Dermis blood vessel endothelial cell (primary cell): ENCODE measurements around the gene PRX. TPM values are rescaled to one million over a fixed set of nuclear protein-coding genes. Genes with fewer than 3 reads are reported as not detected.
"Not testable (repeated sequence)": the region's sequence is repeated elsewhere in the genome, so short reads cannot be mapped to it uniquely, and the experiment has no call there.

Experiments used
- DNase-seq: peaks from one replicate; pipeline ENCODE4 v3.0.0; 2010
- total RNA-seq: library from RNA; depleted of rRNA; stranded (reverse); fragments of >200 nt; gene quantifications from 2 replicates; pipeline ENCODE4 v1.2.3, GENCODE V29; 2014

The PRX gene
- total RNA-seq, 1 donor from 2014 or later, result 1.7 TPM

DNA sequence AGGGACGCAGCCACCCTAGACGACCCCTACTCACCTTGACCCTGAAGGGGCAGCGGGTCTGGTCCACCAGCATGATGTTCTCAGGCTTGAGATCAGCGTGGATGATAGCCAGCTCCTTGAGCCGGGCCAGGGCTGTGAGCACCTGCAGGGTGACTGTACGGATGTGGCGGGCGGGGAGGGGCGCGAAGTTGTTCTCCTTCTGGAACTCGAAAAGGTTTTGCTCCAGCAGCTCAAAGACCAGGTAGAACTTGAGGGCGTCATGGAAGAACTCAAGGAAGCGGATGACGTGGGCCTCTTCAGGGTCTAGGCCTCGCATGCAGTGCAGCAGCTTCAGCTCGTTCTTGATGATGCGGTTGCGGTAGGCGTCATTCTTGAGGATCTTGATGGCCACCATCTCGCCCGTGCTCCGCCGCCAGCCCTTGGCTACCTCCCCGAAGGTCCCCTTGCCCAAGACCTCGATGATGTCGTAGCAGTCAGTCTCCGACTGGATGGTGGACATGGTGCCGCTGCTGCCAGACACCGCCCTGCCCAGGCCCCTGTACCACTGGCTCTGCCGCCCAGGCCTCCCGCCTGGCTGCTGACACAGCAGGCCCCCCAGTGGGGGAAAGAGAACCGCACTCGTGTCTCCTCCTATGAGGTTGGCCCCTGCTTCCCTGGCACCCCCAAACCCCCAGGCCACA, 23.6 kb downstream of the PRX start:
- DNase-seq, result no peak

DNA sequence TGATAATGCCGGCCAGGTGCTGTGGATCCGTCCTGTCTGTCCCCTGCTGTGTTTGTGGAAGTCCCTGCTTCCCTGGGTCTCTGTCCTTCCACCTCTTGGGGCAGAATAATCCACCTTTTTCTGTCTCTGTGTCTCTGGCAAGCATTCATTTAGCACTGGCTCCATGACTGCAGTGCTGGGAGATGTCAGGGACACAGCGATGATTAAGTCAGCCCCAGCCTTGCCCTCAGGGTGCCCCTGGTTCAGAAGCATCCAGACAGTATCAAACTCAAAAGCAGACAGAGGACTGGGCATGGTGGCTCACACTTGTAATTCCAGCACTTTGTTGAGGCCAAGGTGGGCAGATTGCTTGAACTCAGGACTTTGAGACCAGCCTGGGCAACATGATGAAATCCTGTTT, 24.7 kb downstream of the PRX start:
- DNase-seq, result no peak

DNA sequence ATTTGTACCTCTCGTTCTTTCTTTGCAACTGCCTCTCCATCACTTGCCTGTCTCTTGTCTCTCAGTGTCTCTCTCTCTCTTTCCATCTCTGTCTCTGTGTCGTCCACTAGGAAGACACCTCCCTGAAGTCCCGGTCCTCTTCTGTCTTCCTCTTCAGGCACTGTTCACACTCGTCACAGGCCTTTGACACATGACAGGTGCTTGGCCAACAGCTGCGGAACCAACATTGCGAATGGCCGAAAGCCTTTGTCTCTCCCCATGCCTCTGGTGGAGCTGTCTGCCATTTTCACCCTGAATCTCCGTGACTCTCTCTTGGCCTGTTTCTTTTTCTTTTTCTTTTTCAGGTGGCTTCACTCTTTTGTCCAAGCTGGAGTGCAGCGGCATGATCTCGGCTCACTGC, 26.0 kb downstream of the PRX start:
- no peak for DNase-seq

DNA sequence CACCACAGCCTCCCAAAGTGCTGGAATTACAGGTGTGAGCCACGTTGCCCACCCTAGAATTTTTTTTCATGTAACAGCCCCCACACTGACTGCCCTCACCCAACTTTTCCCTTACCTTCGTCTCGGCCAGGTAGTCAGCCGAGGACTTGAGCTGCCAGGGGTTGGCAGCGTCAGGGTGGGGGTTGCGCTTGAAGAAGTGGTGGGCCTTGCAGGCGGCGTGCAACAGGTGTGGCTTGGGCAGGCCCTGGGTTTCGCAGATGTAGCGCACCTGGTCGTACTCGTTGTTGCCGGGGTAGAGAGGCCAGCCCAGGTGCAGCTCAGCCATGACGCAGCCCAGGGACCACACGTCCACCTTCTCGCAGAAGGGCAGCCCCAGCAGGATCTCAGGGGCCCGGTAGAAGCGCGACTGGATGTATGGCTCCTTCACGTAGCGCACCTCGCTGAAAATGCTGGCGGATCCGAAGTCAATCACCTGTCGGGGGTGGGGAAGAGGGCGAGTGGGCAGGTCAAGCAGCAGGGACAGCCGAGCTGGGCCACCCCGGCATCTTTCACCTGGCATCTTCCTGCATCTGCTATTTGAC, 29.4 kb downstream of the PRX start:
- no peak for DNase-seq

DNA sequence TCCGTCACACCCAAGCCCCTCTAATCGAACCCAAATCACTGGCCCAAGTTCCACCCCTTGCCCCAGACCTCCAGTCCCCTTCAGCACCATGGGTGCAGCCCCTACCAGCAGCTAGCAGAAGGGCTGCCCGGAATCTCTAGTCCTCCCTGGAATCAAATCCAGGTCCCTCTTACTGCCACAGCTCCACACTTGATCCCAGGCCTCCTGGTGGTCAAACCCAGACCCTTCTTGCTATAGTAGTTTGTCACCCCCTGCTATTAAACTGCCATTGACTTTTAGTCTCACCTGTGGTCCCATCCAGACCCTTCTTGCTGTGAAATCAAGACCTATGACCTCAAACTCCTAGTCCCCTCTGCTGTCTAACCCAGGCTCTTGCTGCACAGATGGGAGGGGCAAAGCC, 31.9 kb downstream of the PRX start:
- peak; percentile 16 for DNase-seq

DNA sequence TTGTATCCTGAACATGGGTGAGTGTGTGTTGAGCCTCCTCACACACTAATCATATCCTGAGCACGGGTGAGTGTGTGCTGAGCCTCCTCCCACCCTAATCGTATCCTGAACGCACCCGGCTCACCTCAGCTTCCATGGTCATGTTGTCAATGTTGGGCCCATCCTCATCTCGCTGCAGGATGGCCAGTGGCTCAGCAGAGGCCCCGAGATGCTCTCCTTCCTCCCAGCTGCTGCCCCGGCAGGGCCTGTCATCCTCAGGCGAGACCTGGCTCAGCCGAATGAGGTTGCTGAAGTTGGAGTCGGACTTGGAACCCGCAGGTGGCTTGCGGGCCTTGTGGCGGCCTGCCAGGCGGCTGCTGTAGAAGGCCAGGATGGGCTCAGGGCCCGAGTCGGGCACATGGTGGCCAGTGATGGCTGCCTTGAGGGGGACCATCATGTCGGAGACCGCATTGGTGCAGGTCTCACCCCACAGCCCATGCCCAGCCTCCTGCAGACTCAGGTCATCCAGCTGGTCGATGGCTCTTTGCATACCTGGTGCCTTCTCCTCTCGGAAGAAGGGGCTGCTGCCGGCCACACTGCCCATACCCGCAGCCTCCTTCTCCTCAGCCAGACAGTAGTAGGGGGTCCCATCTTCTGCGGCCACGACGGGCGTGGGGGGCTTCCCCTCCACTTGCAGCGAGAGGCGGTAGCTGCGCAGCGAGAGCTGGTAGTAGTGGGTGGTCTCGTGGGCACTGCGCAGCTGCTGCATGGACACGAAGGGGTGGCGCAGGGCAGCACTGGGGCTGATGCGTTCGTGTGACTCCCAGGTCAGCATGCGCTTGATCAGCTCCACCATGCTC, 32.8 kb downstream of the PRX start:
- no peak for DNase-seq

DNA sequence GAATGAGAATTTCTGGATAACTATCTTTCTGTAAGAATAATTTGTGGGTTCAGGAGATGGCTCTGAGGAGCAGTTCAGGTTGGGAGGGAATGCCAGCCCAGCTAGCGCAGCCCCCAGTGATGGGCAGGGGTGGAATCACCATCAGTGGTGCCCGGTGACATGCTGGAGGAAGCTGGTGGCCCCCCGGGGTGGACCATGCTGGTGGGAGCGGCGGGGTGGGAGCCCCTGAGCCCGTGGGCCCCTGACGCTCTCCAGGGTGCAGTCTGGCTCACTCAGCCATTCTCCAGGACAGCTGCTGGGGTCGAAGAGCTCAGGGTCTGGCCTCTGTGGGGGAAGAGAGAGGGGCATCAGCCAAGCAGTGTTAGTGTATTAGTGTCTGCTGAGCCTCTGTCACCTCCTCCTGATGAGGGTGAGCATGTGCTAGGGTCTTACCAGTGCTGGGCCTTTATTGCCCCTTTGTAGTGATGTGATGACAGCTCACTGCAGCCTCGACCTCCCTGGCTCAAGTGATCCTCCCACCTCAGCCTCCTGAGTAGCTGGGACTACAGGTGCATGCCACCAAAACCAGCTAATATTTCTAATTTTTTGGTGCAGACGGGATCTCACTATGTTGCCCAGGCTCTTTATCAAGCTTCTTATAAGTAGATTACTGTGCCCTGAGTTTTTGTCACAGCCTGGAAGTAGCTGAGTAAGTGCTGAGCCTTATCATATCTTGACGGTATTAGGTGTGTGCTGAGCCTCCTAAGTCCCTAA, 33.6 kb downstream of the PRX start:
- no peak for DNase-seq

DNA sequence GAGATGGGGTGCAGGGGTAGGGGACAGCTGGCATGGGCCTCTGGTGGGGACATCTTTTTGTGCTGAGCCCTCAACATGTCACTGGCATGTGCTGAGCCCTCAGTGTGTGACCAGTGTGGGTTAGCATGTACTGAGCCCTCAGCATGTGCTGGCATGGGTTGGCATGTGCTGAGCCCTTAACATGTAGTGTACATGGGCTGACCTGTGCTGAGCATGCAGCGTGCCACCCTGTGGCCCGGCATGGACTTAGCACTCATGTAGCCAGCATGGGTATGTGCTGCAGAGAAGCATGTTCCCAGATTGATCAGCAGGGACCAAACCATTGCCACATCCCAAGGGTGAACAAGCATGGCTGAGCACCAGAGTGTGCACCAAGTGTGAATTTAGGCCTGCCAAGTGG, 34.7 kb downstream of the PRX start:
- DNase-seq, result no peak

DNA sequence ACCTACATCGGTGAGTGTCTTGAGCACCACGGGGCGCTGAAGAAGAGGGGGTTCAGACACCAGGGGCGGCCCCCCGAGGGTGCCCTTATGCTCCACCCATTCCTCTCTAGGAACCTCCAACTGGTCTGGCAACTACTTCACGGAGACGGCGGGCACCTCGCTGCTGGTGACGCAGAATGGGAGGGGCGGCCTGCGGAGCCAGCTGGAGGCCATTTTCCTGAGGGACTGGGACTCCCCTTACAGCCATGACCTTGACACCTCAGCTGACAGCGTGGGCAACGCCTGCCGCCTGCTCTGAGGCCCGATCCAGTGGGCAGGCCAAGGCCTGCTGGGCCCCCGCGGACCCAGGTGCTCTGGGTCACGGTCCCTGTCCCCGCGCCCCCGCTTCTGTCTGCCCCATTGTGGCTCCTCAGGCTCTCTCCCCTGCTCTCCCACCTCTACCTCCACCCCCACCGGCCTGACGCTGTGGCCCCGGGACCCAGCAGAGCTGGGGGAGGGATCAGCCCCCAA, 35.2 kb downstream of the PRX start:
- DNase-seq, result no peak

DNA sequence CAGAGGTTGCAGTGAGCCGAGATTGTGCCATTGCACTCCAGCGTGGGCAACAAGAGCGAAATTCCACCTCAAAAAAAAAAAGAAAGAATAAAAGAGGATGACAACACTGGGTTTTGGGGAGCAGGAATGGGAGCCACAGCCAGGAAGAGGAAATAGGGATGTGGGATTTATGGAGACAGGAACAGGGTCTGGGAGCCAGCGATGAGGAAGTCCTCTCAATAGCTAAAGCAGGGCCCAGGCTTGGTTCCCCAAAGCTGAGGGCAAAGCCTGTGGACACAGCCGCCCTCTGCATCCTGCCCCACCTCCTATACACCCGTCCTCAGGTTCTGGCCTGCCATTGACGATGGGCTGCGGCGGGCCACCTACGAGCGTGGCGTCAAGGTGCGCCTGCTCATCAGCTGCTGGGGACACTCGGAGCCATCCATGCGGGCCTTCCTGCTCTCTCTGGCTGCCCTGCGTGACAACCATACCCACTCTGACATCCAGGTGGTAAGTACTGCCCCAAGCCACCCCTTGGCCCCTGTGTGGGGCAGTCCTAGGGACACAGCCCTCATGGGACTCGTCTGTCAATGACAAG, 36.8 kb downstream of the PRX start:
- DNase-seq, result no peak

DNA sequence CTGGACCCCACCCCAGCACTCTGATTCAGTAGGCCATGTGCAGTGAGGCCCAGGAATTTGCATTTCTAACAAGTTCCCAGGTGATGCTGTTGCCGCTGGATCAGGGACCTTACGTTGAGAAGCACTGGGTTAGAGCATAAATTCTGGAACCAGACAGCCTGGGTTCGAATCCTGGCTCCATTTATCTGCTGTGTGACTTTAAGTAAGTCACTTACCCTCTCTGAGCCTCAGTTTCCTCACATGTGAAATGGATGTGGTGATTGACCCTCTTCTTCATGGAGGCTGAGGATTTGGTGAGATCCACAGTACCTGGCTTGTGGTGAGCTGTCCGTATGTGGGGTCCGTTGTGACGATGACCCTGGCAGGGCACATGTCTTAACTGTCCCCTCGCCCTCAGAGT, 39.1 kb downstream of the PRX start:
- no peak for DNase-seq

DNA sequence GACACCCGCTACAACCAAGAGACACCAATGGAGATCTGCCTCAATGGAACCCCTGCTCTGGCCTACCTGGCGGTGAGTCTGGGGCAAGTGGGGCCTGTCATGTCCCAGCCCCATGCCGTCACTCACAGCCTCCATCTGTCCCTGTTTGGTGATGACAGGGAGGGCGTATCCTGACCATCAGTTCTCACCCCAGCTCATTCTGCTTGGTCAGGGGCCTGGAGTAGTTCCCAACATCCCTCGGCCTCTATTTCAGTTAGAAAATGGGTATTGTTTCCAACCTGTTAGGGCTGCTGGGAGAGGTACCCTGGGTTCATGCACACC, 41.4 kb downstream of the PRX start:
- no peak for DNase-seq

DNA sequence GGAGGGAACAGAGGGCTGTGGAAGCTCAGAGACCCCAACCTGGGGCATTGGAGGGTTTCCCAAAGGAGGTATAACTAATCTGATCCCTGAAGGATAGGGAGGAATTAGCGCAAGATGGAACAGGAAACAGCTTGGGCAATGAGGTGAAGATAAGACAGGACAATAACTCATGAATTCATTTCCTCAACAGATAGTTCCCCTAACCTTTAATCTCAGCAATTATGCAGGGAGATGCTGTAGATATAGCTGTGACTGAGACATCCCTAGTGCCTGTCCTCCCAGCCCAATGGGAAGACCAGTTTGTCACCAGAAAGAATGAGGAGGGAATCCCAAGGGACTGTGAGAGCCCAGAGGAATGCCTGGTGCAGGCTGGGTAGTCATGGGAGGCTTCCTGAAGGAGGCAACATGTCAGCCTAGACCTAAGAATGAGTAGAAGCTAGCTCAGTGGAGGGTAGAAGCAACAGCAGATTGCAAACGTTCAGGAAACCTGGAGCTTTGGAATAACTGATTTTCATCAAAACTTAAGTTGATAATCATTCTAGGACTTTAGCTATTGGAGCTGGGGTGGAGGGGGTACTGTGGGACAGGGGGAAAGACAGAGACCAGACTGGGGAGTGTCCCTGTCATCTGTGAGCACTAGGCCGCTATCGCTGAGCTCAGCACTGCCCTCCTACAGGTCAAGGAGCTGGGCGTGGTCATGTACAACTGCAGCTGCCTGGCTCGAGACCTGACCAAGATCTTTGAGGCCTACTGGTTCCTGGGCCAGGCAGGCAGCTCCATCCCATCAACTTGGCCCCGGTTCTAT, 42.0 kb downstream of the PRX start:
- DNase-seq, result no peak

DNA sequence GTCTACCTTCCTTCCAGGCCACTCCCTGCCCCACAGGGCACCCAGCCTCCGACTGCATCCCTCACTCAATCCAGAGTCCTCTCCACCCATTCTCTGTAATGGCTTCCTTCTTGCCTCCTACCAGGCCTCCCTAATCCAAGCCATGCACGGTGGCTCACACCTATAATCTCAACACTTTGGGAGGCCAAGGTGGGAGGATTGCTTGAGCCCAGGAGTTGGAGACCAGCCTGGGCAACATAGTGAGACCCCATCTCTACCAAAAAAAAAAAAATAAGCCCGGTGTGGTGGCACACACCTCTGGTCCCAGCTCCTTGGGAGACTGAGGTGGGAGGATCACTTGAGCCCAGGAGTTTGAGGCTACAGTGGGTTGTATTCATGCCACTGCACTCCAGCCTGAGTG, 42.9 kb downstream of the PRX start:
- not testable (repeated sequence) for DNase-seq

DNA sequence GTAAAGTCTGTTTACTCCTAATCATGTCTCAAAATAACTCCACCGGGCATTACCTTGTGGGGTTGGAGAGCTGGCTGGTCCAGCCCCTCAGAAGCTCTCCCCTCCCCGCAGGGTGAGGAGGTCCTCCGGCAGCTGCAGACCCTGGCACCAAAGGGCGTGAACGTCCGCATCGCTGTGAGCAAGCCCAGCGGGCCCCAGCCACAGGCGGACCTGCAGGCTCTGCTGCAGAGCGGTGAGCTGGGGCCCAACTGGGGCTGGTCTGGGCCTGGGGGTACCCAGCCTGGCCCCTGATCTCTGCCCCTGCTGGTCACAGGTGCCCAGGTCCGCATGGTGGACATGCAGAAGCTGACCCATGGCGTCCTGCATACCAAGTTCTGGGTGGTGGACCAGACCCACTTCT, 43.4 kb downstream of the PRX start:
- no peak for DNase-seq

DNA sequence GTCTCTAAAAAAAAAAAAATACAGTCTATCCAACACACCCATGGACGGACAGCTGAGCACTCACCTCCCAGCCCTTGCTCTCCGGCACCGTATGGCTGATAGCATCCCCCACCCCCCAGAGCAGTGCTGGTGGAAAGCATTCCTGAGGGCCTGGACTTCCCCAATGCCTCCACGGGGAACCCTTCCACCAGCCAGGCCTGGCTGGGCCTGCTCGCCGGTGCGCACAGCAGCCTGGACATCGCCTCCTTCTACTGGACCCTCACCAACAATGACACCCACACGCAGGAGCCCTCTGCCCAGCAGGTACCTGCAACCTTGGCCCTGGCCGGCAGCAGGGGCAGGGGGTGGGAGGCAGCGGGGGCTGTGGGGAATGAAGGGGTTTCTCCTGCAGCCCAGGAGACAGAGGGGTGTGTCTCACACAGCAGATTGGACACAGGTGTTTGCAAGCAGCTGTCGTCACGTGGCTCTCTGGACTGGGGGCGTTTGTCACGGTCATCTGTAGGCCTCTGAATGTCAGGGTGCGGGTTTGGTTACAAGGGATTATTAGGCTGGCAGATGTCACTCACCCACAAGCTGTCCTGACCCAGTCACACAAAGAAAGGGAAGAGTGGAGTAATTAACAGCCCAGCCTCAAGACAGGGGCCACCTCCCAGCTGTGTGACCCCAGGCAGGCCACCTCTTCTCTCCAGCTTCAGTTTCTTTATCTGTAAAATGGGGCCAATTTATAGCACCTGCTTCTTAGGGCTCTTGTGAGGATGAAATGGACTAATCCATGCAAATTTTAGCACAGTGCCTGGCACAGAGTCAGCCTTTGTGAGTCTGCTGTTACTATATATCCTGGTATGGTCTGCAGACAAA, 45.4 kb downstream of the PRX start:
- DNase-seq, result no peak

DNA sequence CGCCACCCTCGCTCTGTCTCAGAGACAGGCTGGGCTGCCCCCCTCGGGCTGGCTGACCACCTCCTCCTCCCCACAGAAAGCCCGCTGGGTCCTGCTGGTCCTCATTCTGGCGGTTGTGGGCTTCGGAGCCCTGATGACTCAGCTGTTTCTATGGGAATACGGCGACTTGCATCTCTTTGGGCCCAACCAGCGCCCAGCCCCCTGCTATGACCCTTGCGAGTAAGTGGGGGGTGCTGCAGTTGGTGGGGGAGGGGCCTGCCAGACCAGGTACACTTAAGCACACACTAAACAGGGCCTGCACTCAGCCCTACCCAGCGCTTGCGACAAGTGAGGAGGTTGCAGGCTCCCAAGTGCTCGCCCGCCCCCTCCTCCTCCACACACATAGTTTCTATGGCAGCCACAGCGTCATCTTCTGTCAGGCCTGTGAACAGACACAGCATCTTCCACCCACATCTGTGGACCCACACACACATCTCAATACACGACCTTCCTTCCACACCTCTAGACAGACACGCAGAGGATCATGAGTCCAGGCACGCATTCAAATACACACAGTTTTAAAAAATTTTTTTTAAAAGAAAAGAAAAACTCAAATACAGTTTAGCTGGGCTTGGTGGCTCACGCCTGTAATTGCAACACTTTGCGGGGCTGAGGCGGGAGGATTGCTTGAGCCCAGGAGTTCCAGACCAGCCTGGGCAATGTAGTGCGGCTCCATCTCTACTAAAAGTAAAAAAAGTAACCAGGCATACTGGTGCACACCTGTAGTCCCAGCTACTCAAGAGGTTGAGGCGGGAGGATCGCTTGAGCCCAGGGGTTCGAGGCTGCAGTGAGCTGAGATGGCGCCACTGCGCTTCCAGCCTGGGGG, 46.2 kb downstream of the PRX start:
- no peak for DNase-seq

DNA sequence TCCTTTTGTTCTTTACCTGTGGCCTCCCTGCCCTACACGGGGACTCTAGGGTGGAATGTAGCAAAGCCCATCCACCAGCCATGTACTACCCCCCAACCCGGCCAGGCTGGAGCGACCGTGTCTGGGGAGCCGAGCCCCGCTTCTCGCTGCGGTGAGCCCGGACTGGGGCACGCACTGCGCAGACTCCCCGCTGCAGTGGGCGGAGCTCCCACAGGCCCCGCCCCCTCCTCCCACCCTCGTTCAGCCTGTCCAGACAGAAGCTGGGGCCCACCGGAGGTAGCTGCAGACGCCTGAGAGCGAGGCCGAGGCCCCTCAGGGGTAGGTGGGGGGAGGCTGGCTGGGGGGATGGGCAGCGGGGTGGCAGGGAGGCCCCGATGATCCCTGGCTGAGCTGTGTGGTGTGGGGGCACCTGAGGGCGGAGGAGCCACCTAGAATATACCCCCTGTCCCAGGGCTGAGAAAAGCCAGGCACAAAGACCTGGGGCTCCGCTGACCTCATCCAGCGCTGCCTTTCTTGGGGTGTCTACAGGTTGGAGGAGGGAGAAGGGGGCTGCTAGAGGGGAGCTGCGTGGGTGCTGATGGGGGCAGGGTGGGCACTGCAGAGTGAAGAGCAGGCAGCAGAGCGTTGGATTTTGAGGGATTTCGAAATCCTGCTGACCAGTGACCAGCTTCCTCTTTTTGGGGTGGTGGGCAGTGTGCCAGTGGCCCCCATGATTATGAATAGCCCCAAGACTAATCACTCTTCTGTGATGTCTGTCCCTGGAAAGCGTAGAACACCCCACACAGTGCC, 47.4 kb downstream of the PRX start:
- DNase-seq, result peak; percentile 79

DNA sequence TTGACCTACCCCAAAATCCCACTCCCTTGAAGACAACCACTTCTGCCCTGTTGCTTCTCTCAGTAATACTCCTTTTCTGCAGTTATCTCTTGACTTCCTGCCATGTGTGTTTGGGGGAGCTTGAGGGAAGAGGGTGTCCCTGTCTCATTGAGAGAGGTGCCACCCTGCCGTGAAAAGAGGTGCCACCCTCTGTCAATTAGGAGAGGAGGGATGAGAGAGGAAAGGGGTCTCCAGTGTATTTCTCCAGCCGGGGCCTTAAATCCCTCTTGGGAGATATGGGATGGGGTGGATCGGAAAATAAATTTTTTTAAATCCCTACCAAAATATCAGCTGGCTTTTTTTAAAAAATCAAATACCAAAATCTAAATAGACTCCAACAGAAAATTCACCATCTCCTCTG, 48.2 kb downstream of the PRX start:
- no peak for DNase-seq
